ACC112 (cell line): Measurements from ENCODE around the gene UROC1.

ENCODE experiments used
- H2AFZ ChIP-seq: fragments of 200-600 bp; sonication (generic); one replicate; pipeline ENCODE4 v1.6.0; 2017; ENCODE audit warnings: antibody characterized with exemption, low read length; ENCODE audit not compliant: unreplicated experiment
- H3K27ac ChIP-seq: fragments of 200-600 bp; sonication (generic); 2 replicates; pipeline ENCODE4 v1.5.1; 2014; ENCODE audit warnings: low read depth, mild to moderate bottlenecking, antibody characterized with exemption, low read length, moderate library complexity
- H3K27me3 ChIP-seq: fragments of 200-600 bp; sonication (generic); 2 replicates; pipeline ENCODE4 v1.6.1; 2014; ENCODE audit warnings: mild to moderate bottlenecking, antibody characterized with exemption, low read length, moderate library complexity, mixed read lengths; ENCODE audit not compliant: insufficient read depth
- H3K36me3 ChIP-seq: fragments of 200-600 bp; sonication (generic); 2 replicates; pipeline ENCODE4 v1.6.1; 2016; ENCODE audit warnings: mild to moderate bottlenecking, antibody characterized with exemption, low read length, moderate library complexity, mixed read lengths; ENCODE audit not compliant: insufficient read depth
- H3K4me1 ChIP-seq: fragments of 200-600 bp; sonication (generic); one replicate; pipeline ENCODE4 v1.6.1; 2016; ENCODE audit warnings: low read length, mixed read lengths; ENCODE audit not compliant: insufficient read depth, unreplicated experiment, control insufficient read depth
- H3K4me3 ChIP-seq: fragments of 200-600 bp; sonication (generic); 2 replicates; pipeline ENCODE4 v1.5.1; 2014; ENCODE audit warnings: mild to moderate bottlenecking, low read depth, low read length
- H3K79me2 ChIP-seq: fragments of 200-600 bp; sonication (generic); one replicate; pipeline ENCODE4 v1.6.0; 2016; ENCODE audit warnings: low read length; ENCODE audit not compliant: control insufficient read depth, unreplicated experiment, insufficient read depth

UROC1 gene

GRCh38 chr3:126438746-126439145, 78.8 kb downstream of the UROC1 start:
- Histone ChIP-seq H3K4me1 (no peaks in the 10 kb centered on the region), H3K79me2 (no peaks in the 10 kb centered on the region), H3K36me3 (no peaks in the 10 kb centered on the region), H3K27ac (no peak overlapping the region), H2AFZ (no peak overlapping the region), H3K4me3 (no peak overlapping the region), H3K27me3 (no peaks in the 10 kb centered on the region)

GRCh38 chr3:126438186-126438585, 79.4 kb downstream of the UROC1 start:
- Histone ChIP-seq H3K4me3 (no peak overlapping the region), H3K4me1 (no peaks in the 10 kb centered on the region), H3K27me3 (no peaks in the 10 kb centered on the region), H3K27ac (no peak overlapping the region), H3K36me3 (no peaks in the 10 kb centered on the region), H2AFZ (no peak overlapping the region), H3K79me2 (no peaks in the 10 kb centered on the region)

GRCh38 chr3:126436826-126437717, 80.5 kb downstream of the UROC1 start:
- Histone ChIP-seq H3K4me1 (no peaks in the 10 kb centered on the region), H3K27me3 (no peaks in the 10 kb centered on the region), H3K36me3 (no peaks in the 10 kb centered on the region), H3K27ac (no peak overlapping the region), H3K79me2 (no peaks in the 10 kb centered on the region), H3K4me3 (no peak overlapping the region), H2AFZ (no peak overlapping the region)

GRCh38 chr3:126435456-126436315, 81.9 kb downstream of the UROC1 start:
- Histone ChIP-seq H3K27me3 (no peaks in the 10 kb centered on the region), H3K4me1 (no peaks in the 10 kb centered on the region), H3K27ac (no peak overlapping the region), H3K79me2 (no peaks in the 10 kb centered on the region), H2AFZ (no peak overlapping the region), H3K4me3 (no peak overlapping the region), H3K36me3 (no peaks in the 10 kb centered on the region)

- H3K36me3 ChIP-seq: no peaks in the 10 kb centered on the region
- no peaks in the 10 kb centered on the region for H3K79me2 ChIP-seq
- no peaks in the 10 kb centered on the region for H3K4me1 ChIP-seq
- H3K27ac ChIP-seq: no peak overlapping the region
- no peak overlapping the region for H2AFZ ChIP-seq
- no peaks in the 10 kb centered on the region for H3K27me3 ChIP-seq
- H3K4me3 ChIP-seq: no peak overlapping the region
These were observed 82.6 kb downstream of the UROC1 start for GRCh38 chr3:126434931-126435411.

GRCh38 chr3:126434264-126434590, 83.3 kb downstream of the UROC1 start:
- Histone ChIP-seq H3K4me1 (no peaks in the 10 kb centered on the region), H3K36me3 (no peaks in the 10 kb centered on the region), H3K27ac (no peak overlapping the region), H2AFZ (no peak overlapping the region), H3K4me3 (no peak overlapping the region), H3K79me2 (no peaks in the 10 kb centered on the region), H3K27me3 (no peaks in the 10 kb centered on the region)

- Histone ChIP-seq H3K4me1 (no peaks in the 10 kb centered on the region), H3K79me2 (no peaks in the 10 kb centered on the region), H3K27me3 (no peaks in the 10 kb centered on the region), H3K27ac (no peak overlapping the region), H3K36me3 (no peaks in the 10 kb centered on the region), H3K4me3 (no peak overlapping the region), H2AFZ (no peak overlapping the region)
These were observed 83.9 kb downstream of the UROC1 start for GRCh38 chr3:126433496-126434263.

- Histone ChIP-seq H3K4me1 (no peaks in the 10 kb centered on the region), H3K27me3 (no peaks in the 10 kb centered on the region), H3K79me2 (no peaks in the 10 kb centered on the region), H3K27ac (no peak overlapping the region), H3K4me3 (no peak overlapping the region), H3K36me3 (no peaks in the 10 kb centered on the region), H2AFZ (no peak overlapping the region)
These were observed 84.5 kb downstream of the UROC1 start for GRCh38 chr3:126433105-126433430.

- Histone ChIP-seq H3K79me2 (no peaks in the 10 kb centered on the region), H3K27ac (no peak overlapping the region; the same call in 1 of the 2 replicates), H3K27me3 (no peaks in the 10 kb centered on the region), H3K4me1 (no peaks in the 10 kb centered on the region), H3K4me3 (no peak overlapping the region), H3K36me3 (no peaks in the 10 kb centered on the region), H2AFZ (no peak overlapping the region)
These were observed 85.0 kb downstream of the UROC1 start for GRCh38 chr3:126432361-126433104.
